Measurements from ENCODE around the gene OTOP2. TPM values are rescaled to one million over a fixed set of nuclear protein-coding genes. Genes with fewer than 3 reads are reported as not detected.

The OTOP2 gene
- polyA plus RNA-seq, 1 donor: not detected

DNA sequence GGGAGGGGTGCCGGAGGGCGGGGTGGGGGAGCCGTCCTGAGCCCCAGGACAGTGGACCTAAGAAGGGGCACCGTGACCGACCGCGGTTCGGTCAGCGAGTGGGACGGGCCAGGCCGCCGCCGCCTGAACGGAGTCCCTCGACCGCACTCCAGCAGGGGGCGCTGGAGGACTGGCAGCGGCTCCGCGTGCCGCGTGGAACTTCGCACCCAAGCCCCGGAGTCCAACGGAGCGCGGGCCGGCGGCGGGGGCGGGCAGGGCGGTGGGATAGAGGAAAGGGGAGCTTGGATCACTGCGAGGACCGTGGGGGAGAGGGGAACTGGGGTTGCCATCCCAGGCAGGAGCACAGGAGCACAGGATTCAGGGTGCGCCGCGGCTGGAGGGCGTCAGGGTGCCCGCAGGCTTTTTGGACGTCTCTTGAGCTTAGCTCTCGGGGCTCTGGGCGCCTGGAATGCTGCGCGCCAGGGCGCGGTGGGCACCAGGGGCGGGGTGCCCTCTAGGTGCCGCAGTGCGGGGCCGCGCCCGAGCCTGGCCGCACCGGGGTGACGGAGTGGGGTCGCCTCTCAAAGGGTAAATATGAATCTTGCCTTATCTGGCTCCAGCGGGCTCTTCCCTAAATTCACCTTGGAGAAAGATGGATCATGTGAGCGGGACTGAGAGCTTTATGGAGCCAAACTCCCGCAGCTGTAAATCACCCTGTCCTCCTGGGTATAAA lies 379 bp upstream of the OTOP2 start:
- DNase-seq: peak; percentile 34

- DNase-seq: no peak
Observed at GRCh38 chr17:74925242-74925641, 1.2 kb downstream of the OTOP2 start.

DNA sequence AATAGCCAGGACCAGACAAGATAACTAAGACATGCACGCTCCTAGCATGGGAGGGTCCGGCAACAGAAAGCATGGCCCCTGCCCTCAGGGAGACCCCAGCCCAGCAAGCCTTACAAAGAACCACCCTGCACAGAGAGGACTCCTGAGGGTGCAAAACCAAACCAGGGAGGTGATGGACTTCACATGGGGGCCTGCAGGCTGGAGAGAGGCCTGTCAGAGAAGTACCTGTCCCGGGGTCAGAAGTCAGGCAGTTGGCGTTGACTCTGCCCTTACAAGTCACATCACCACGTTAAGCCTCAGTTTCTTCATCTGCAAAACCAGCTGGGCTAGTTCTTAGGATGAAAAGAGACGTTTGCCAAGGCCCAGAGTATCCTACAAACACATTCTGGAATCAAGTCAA lies 4.7 kb downstream of the OTOP2 start:
- DNase-seq: no peak

DNA sequence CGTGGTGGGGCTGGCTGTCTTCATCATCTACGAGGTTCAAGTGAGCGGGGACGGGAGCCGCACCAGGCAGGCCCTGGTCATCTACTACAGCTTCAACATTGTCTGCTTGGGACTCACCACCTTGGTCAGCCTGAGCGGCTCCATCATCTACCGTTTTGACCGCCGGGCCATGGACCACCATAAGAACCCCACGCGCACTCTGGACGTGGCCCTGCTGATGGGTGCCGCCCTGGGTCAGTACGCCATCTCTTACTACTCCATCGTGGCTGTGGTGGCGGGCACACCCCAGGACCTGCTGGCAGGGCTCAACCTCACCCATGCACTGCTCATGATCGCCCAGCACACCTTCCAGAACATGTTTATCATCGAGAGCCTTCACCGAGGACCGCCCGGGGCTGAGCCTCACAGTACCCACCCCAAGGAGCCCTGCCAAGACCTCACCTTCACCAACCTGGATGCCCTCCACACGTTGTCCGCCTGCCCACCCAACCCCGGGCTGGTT lies 6.5 kb downstream of the OTOP2 start:
- DNase-seq: no peak

DNA sequence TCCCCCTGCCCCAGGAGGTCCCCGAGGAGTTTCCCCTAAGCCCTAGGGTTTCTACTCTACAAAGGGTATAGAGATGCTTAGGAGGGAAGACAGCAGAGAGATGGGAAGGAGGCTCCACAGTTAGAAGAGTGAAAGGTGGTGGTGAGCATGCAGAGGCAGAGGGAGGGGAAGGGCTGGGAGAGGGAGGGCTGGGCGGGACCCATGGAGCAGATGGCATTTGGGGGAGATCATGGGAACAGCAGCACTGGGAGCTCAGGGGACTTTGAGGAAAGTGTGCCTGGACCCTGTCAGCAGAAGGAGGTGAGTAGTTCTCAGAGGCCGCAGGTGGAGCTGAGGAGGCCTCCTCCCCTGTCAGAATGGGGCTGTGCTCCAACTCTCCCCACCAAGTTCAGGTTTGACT lies 11.0 kb downstream of the OTOP2 start:
- DNase-seq: no peak

DNA sequence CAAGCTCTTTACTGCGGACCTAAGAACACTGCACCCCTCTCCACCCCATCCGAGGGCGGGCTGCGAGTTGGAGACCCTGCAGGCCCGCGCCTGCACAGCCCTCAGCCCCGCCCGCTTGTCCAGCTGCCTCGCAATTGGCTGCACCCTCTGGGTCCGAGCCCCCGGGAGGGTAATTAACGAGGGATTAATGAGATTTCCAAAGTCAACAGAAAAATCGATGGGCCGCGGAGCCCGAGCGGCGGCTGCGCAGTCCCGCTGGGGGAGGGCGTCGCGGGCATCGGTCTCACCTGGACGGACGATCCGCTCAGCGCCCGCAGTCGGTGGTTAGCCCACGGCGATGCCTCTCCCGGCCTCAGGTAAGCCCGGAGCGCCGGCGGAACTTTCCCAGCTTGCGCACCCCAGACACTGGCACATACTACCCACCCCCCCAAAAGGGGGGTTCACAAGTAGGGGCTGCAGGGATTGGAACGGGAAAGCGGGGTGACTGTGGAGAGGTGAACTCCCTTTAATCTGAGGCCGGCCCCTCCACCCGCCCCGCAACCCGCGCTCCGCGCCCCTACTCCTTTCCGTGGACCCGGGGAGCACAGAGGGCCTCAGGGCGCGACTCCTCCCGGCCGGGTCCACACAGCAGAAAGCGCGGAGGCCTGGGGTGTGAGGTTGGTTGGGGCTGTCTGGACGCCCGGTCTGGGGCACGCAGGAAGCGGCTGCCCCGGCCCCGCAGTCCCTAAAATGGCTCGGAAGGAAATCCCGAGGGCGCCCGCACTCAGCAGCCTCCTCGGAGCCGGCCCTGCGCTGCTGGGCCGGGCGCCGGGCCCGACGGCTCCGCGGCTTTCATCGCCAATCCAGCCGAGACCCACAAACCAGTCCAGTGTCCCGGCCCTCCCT lies 11.8 kb downstream of the OTOP2 start, which contains the start of gene OTOP3:
OTOP3 (plus strand) TSS at position 314 of the 885 bp plus-strand sequence; CDS start at position 338, 24 bp downstream.
- DNase-seq: no peak

- DNase-seq: no peak
Observed at GRCh38 chr17:74936470-74936799, 12.4 kb downstream of the OTOP2 start.

DNA sequence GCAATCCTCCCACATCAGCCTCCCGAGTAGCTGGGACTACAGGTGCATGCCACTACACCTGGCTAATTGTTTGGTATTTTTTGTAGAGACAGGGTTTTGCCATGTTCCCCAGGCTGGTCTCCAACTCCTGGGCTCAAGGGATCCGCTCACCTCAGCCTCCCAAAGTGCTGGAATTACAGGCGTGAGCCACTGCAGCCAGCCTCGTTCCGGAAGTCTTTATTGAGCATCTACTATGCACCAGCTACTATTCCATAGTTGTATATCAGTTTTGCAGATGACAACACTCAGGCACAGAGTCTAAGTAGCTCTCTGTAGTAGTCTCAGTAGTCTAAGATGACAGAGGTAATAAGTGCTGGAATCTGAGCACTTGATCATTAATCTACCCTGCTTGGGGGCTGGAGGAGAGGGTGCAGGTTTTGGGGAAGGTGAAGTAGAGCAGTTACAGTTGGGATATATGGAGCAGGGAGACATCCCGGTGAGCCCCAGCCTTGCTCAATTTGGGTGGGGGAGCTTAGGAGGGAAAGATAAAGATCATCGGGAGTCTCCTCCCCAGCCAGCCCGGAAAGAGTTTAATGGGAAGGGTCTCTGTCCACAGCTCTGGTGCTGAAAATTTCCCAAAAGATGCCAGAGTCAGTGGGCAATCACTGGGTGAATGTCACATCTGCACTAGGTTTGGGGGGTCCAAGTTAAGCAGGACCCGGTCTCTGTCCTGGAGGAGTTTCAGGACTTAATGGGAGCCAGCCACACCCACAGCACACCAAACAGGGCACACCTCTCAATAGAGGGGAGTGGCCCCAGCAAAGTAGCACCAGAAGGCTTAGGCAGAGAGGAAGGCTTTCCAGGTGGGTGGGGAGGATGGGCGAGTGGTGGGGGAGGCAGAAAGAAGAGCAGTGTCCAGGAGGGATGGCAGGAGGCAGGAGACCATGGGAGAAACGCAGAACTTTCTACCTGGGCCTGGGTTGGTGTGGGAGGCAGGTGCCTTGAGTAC lies 13.3 kb downstream of the OTOP2 start:
- DNase-seq: peak; percentile 43

DNA sequence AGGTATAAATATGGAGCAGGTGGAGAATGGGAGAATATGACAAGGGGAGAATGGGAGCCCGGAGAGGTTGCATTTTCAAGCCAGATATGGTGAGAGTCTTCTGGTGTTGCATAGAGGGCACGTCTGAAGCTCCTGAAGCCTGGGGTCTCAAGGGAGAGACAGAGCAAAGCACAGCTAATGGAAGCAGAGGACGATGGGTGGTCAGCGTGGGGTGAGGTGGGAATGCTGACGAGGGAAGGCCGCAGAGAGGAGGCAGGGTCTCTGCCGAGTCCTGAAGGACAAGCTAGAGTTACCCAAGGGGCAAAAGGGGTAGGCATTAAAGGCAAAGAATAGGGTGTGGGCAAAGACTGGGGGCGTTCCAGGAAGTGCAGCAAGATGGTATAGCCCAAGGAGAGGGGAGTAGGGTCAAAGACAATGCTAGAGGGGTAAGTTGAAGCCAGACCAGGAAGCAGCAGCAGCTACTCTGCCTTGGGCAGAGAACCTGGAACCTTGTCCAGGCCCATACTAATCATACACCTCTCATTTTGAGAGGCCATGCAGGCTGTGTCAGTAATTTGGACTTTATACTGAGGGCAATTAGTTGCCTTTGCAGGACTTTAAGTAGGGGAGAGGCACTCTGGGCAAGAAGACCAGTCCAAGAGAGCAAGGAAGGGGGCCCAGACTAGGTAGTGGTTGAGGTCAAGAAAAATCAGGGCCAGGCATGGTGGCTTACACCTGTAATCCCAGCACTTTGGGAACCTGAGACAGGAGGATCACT lies 14.3 kb downstream of the OTOP2 start:
- no peak for DNase-seq

DNA sequence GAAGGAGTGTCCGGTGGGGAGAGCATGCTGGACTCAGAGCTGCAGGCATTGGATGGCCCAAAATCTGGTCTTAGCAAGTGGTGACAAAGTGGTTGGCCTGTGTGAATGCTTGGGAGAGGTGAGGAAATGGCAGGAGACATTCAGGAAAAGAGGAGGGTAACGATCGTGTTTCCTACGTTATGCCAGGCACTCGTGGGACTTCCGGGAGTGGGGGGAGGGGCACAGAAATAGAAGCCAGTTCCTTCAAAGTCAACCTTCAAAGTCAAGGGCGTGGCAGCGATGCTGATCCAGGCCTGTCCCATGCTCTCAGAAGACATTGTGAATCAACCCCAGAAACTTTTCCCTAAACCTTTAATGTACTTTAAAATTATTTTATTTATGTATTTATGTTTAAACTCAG lies 15.5 kb downstream of the OTOP2 start:
- no peak for DNase-seq

DNA sequence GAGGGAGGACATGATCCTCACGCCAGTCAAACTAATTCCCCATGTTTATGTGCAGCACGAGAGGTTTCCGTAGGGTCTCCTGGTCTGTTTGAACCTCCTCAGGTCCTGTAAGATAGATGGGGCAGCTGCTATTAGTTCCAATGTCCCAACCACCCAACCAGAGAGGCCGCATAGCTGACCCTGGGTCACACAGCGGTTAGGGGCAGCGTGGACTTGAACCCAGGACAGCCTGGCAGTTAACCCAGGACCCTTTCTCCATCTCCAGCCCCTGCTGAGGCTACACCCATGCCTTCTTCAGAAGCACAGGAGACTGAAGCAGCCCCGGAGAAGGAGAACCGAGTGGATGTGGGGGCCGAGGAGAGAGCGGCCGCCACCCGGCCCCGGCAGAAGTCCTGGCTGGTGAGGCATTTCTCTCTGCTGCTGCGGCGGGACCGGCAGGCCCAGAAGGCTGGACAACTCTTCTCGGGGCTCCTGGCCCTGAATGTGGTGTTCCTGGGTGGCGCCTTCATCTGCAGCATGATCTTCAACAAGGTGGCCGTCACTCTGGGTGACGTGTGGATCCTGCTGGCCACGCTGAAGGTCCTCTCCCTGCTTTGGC lies 17.2 kb downstream of the OTOP2 start:
- no peak for DNase-seq

- DNase-seq: no peak
Observed at GRCh38 chr17:74943808-74944522, 19.9 kb downstream of the OTOP2 start.

- no peak for DNase-seq
Observed at GRCh38 chr17:74945543-74945942, 21.5 kb downstream of the OTOP2 start.

- DNase-seq: no peak
Observed at GRCh38 chr17:74946641-74947040, 22.6 kb downstream of the OTOP2 start.

GRCh38 chr17:74947041-74947754 lies 23.1 kb downstream of the OTOP2 start:
- DNase-seq: no peak

DNA sequence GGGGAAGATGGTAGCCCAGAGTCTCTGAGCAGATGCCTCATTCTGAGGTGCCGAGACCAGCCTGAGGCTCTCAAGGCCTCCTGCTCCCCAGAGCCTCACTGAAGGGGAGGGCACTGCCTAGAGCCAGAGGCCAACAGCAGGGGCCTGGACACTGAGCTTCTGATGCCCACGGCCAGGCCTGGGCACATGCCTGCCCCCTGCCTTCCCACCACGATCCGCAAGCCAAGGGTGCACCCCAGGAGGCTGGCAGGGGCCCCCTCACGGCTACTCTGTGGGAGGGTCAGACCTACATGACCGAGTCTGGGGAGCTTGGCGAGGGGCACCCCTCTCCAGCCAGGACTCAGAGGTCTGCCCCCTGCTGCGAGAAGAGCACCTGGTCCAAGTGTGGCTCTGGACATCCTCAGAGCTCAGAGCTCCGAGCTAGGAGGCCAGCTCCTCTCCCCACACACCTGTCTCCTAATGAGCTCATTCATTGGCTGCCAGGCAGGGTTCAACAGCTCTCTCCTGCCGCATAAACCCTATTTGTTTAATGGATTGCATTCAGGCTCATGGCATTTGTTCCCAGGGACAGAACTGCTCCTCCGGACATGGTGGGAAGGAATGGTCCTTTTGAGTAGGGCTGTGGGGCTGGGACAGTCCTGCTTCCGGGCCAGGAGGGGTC lies 25.5 kb downstream of the OTOP2 start:
- DNase-seq: no peak

DNA sequence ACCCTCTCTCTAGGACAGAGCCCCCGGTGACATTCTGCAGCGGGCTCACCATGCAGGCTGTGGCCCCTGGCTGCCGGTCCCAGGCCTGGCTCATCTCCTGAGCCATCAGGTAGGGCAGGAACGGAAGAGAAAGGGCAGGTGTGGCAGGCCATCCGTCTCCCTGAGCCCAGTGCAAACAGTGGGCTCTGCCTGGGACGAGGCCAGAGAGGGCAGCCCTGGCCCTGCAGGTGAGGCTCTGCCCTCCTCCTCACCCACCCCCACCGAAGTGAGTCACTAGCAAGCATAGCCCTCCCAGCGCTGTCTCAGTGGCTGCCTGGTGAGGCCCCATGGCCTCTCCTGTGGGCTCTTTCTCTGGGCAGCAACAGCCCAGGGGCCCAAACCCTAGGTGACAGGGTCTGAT lies 26.1 kb downstream of the OTOP2 start:
- DNase-seq: no peak

- no peak for DNase-seq
Observed at GRCh38 chr17:74951065-74951464, 27.0 kb downstream of the OTOP2 start.
